HCT116 (cell line): ENCODE measurements around the gene AMOTL2.

Source experiments
- CEBPB ChIP-seq: IDR thresholded peaks from 2 replicates; pipeline ENCODE4 v1.6.1; 2012; ENCODE audit warnings: low read depth
- CTCF ChIP-seq, 3 experiments: fragments of 200-600 bp in 1 of 3; sonication (generic) in 1 of 3; IDR thresholded peaks in 2 of 3; conservative IDR thresholded peaks in 1 of 3; 2 replicates each; pipeline ENCODE4 v1.5.1; 2012 to 2017; ENCODE audit warnings: low read depth in 2 of 3, low read length in 2 of 3, antibody characterized with exemption in 1 of 3, borderline replicate concordance in 1 of 3, control low read depth in 1 of 3, mild to moderate bottlenecking in 1 of 3, mixed read lengths in 1 of 3, mixed run types in 1 of 3, moderate library complexity in 1 of 3; ENCODE audit not compliant: insufficient read depth in 1 of 3
- EZH2phosphoT487 ChIP-seq: fragments of 200-600 bp; IDR thresholded peaks from 2 replicates; pipeline ENCODE4 v1.6.1; 2018; ENCODE audit warnings: antibody characterized with exemption, borderline replicate concordance
- MAX ChIP-seq: IDR thresholded peaks from 2 replicates; pipeline ENCODE4 v1.6.1; 2012
- POLR2A ChIP-seq: IDR thresholded peaks from 2 replicates; pipeline ENCODE4 v1.7.0; 2011; ENCODE audit warnings: borderline replicate concordance; ENCODE audit not compliant: insufficient read depth, insufficient read length; ENCODE audit errors: extremely low read depth
- POLR2AphosphoS5 ChIP-seq: IDR thresholded peaks from 2 replicates; pipeline ENCODE4 v1.6.1; 2011; ENCODE audit warnings: mild to moderate bottlenecking, low read depth, low read length, moderate library complexity
- RAD21 ChIP-seq: IDR thresholded peaks from 2 replicates; pipeline ENCODE4 v1.6.1; 2012; ENCODE audit warnings: low read depth, mild to moderate bottlenecking
- REST ChIP-seq: IDR thresholded peaks from 2 replicates; pipeline ENCODE4 v1.6.1; 2012; ENCODE audit warnings: low read depth
- SP1 ChIP-seq: IDR thresholded peaks from 2 replicates; pipeline ENCODE4 v1.6.1; 2012; ENCODE audit warnings: low read depth

- TF ChIP-seq POLR2A: no peak
- no peak for TF ChIP-seq CEBPB
- TF ChIP-seq CTCF (IDR thresholded peaks at IDR 0.05 in 2 of 3, conservative IDR thresholded peaks at IDR 0.05 in 1 of 3; ENCODE audit: borderline replicate concordance in 1 of 3, insufficient read depth in 1 of 3, low read depth in 2 of 3, low read length in 2 of 3): no peak
- no peak for TF ChIP-seq SP1
- no peak for TF ChIP-seq POLR2AphosphoS5
- no peak for TF ChIP-seq EZH2phosphoT487
- TF ChIP-seq RAD21: no peak
- no peak for TF ChIP-seq MAX
- TF ChIP-seq REST: no peak
Observed at GRCh38 chr3:134360046-134360445, 14.2 kb downstream of the AMOTL2 start.
